GM12878 (cell line): ENCODE measurements around the gene SLC30A4. TPM values are rescaled to one million over a fixed set of nuclear protein-coding genes. Genes with fewer than 3 reads are reported as not detected.

Experiments used
- CHD1 ChIP-seq: IDR thresholded peaks from 2 replicates; pipeline ENCODE4 v1.6.1; 2012; ENCODE audit warnings: low read depth, low read length, improper control_type of control experiment
- ESRRA ChIP-seq: IDR thresholded peaks from 2 replicates; pipeline ENCODE4 v1.6.1; 2012; ENCODE audit warnings: mild to moderate bottlenecking, low read length, improper control_type of control experiment
- HDGF ChIP-seq: fragments of 450-650 bp; IDR thresholded peaks from 2 replicates; pipeline ENCODE4 v1.6.1; 2016; ENCODE audit warnings: antibody characterized with exemption
- IRF5 ChIP-seq: fragments of 450-650 bp; IDR thresholded peaks from 2 replicates; pipeline ENCODE4 v1.6.1; 2017; ENCODE audit warnings: borderline replicate concordance
- NRF1 ChIP-seq: conservative IDR thresholded peaks from 2 replicates; pipeline ENCODE4 v1.6.1; 2011; ENCODE audit warnings: mild to moderate bottlenecking, low read depth, low read length, improper control_type of control experiment
- PBX3 ChIP-seq: IDR thresholded peaks from 2 replicates; pipeline ENCODE4 v1.6.1; 2011; ENCODE audit warnings: mild to moderate bottlenecking, low read depth, low read length, moderate library complexity; ENCODE audit not compliant: insufficient replicate concordance
- POLR2AphosphoS2 ChIP-seq: IDR thresholded peaks from 2 replicates; pipeline ENCODE4 v1.6.1; 2011; ENCODE audit warnings: low read depth, mild to moderate bottlenecking, low read length, improper control_type of control experiment, moderate library complexity
- RFX5 ChIP-seq: IDR thresholded peaks from 2 replicates; pipeline ENCODE4 v1.6.1; 2011; ENCODE audit warnings: low read depth, low read length, improper control_type of control experiment
- SMAD5 ChIP-seq: IDR thresholded peaks from 2 replicates; pipeline ENCODE4 v1.6.1; 2016; ENCODE audit warnings: antibody characterized with exemption, low read depth
- TCF7 ChIP-seq: IDR thresholded peaks from 2 replicates; pipeline ENCODE4 v1.6.1; 2014; ENCODE audit warnings: antibody characterized with exemption, borderline replicate concordance
- ZBTB4 ChIP-seq: fragments of 450-650 bp; formaldehyde crosslinking; IDR thresholded peaks from 2 replicates; pipeline ENCODE4 v1.4.0; 2022; ENCODE audit warnings: mild to moderate bottlenecking, moderate library complexity
- ZSCAN29 ChIP-seq: fragments of 450-650 bp; IDR thresholded peaks from 2 replicates; pipeline ENCODE4 v1.6.1; 2017; ENCODE audit warnings: mild to moderate bottlenecking, moderate library complexity
- ZZZ3 ChIP-seq: IDR thresholded peaks from 2 replicates; pipeline ENCODE4 v1.6.1; 2011; ENCODE audit warnings: low read depth; ENCODE audit not compliant: control insufficient read depth, insufficient read length
- polyA plus RNA-seq, 11 experiments: library from polyadenylated mRNA; depleted of rRNA in 4 of 11; unstranded in 6 of 11; stranded (reverse) in 5 of 11; fragments of >200 nt; fragmentation: Nextera tagmentation in 4 of 11; fragmentation: Illumina TruSeq in 1 of 11; extraction: Ambion mirVana in 4 of 11; extraction: Trizol in 1 of 11; gene quantifications; 1 replicate in 1 of 11; 2 replicates in 10 of 11; pipeline versions ENCODE4 v1.2.1 to v1.2.3, GENCODE V29; 2011 to 2016; ENCODE audit warnings: inconsistent platforms in 2 of 11, missing spikeins in 2 of 11, low read depth in 1 of 11
- total RNA-seq, 4 experiments: library from RNA; depleted of rRNA in 3 of 4; stranded (reverse); fragments of >200 nt in 3 of 4; fragmentation: Illumina TruSeq in 1 of 4; extraction: Trizol in 1 of 4; gene quantifications; 2 replicates each; pipeline versions ENCODE4 v1.2.1 to v1.2.3, GENCODE V29; 2013 to 2021
- TF ChIP-seq, protein P1 (sequence below): fragments of 450-650 bp; formaldehyde crosslinking; IDR thresholded peaks from 2 replicates; pipeline ENCODE4 v1.4.0; 2020; ENCODE audit warnings: mild to moderate bottlenecking, moderate library complexity

SLC30A4 gene
- total and polyA plus RNA-seq, 10 of the 15 experiments (the other 5 are each of a cell fraction or from before 2014, with no cell fraction given) = 0.05 to 0.31 (median 0.20) TPM

GRCh38 chr15:45435124-45435903 is 87.2 kb downstream of the SLC30A4 start (continued):
- TF ChIP-seq, protein P1, sequence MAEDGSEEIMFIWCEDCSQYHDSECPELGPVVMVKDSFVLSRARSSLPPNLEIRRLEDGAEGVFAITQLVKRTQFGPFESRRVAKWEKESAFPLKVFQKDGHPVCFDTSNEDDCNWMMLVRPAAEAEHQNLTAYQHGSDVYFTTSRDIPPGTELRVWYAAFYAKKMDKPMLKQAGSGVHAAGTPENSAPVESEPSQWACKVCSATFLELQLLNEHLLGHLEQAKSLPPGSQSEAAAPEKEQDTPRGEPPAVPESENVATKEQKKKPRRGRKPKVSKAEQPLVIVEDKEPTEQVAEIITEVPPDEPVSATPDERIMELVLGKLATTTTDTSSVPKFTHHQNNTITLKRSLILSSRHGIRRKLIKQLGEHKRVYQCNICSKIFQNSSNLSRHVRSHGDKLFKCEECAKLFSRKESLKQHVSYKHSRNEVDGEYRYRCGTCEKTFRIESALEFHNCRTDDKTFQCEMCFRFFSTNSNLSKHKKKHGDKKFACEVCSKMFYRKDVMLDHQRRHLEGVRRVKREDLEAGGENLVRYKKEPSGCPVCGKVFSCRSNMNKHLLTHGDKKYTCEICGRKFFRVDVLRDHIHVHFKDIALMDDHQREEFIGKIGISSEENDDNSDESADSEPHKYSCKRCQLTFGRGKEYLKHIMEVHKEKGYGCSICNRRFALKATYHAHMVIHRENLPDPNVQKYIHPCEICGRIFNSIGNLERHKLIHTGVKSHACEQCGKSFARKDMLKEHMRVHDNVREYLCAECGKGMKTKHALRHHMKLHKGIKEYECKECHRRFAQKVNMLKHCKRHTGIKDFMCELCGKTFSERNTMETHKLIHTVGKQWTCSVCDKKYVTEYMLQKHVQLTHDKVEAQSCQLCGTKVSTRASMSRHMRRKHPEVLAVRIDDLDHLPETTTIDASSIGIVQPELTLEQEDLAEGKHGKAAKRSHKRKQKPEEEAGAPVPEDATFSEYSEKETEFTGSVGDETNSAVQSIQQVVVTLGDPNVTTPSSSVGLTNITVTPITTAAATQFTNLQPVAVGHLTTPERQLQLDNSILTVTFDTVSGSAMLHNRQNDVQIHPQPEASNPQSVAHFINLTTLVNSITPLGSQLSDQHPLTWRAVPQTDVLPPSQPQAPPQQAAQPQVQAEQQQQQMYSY (CRISPR knock-in tag) = no peak
- TF ChIP-seq CHD1 = no peak
- TF ChIP-seq ESRRA = no peak
- no peak for TF ChIP-seq HDGF
- no peak for TF ChIP-seq ZSCAN29
- no peak for TF ChIP-seq RFX5
- no peak for TF ChIP-seq POLR2AphosphoS2
- no peak for TF ChIP-seq SMAD5
- TF ChIP-seq NRF1 = no peak
- no peak for TF ChIP-seq ZZZ3
- TF ChIP-seq TCF7 = no peak
- no peak for TF ChIP-seq PBX3
- no peak for TF ChIP-seq IRF5
- TF ChIP-seq ZBTB4 (CRISPR knock-in tag) = no peak
